Smooth muscle cell of bladder (primary cell): ENCODE measurements around the gene FAM120AOS. TPM values are rescaled to one million over a fixed set of nuclear protein-coding genes. Genes with fewer than 3 reads are reported as not detected.

Experiments used
- total RNA-seq: library from RNA; depleted of rRNA; stranded (reverse); fragments of >200 nt; gene quantifications from 2 replicates; pipeline ENCODE4 v1.2.3, GENCODE V29; 2014

FAM120AOS gene
- 26.6 and 31.3 TPM in 2 replicates for total RNA-seq

GRCh38 chr9:93453047-93453914 is at the start of gene FAM120AOS:
Gene FAM120AOS (minus strand): TSS chr9:93453581. CDS start chr9:93452709, 872 bp downstream.

GRCh38 chr9:93450945-93451815 is 2.2 kb downstream of the FAM120AOS start, which contains the start of gene FAM120A:
Gene FAM120A (plus strand): TSS chr9:93451685. CDS start chr9:93451916, 231 bp downstream.

Other genes with a start within 250 kb of the FAM120AOS start
- 83.1 and 95.7 TPM in 2 replicates for gene FAM120A, start 1.9 kb downstream of the FAM120AOS start, total RNA-seq
- gene PHF2, start 123.0 kb upstream of the FAM120AOS start, total RNA-seq, result 12.1 and 12.3 TPM in 2 replicates